DMS114 treated with DMSO at 0.1 percent for 48 hours (cell line): ENCODE measurements around the gene FBXO7.
"Not testable (repeated sequence)": the region's sequence is repeated elsewhere in the genome, so short reads cannot be mapped to it uniquely, and the experiment has no call there.

ENCODE experiments used
- DNase-seq: peaks from one replicate; lab custom pipeline; 2025; ENCODE audit not compliant: unreplicated experiment; lab: John Stamatoyannopoulos, UW

FBXO7 gene

GRCh38 chr22:32474635-32475467 is at the start of gene FBXO7:
Gene FBXO7, plus strand, starts transcription at chr22:32474811. Its CDS starts 192 bp downstream, at chr22:32475003.
- DNase-seq: peak; percentile 79

- DNase-seq: no peak
Observed at GRCh38 chr22:32426881-32427280, 47.7 kb upstream of the FBXO7 start.

DNA sequence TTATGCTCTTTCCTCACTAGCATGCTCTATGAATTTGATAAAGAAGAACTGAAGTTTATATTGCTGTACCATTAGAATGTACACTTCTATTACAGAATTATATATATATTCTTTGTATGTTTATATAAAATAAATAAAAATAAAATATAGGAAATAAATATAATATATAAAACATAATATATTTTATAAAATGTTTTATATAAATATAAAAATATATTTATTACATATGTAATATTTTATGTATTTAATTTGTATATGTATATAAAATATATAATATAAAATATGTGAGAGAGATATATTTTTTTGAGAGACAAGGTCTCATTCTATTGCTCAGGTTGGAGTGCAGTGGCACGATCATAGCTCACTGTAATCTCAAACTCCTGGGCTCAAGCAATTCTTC is 44.3 kb upstream of the FBXO7 start:
- no peak for DNase-seq

DNA sequence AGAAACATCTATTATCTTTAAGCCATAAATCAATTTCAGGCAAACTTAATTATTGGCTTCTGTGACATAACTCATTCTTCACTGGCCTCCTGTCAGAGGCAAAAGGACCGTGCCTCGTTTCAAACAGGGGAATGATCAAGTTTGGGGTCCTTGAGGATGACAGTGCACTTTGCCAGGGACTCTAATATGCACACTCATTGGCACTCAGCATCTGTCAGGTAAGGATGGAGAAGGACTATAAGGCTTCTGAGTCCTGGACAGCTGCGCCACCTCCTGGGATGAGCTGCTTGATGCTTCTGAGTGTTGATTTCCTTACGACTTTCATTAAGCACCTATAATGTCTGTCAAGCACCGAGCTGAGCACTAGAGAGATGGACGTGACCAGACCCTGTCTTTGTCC is 30.5 kb upstream of the FBXO7 start:
- peak; percentile 2 for DNase-seq

- DNase-seq: no peak
Observed at GRCh38 chr22:32446321-32446720, 28.3 kb upstream of the FBXO7 start.

- DNase-seq: no peak
Observed at GRCh38 chr22:32448980-32449379, 25.6 kb upstream of the FBXO7 start.

DNA sequence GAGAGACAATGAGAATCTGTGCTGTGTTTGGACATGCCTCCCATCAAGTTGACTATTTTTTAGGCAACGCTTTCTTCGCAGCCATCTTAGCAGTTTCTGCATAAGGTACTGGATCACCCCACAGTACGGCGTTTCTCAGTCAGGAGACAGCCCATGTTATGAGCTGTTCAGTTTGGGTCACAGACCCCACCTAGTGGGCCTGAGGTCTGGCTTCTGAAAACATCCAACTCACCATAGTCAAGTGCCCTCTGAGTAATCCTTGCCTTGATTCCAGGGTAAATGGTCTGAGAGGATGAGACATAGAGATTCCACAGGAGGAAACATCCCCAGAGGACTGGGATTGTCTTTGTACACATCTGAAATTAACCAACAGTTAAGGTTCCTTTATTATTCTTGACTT is 17.6 kb upstream of the FBXO7 start:
- DNase-seq: no peak

DNA sequence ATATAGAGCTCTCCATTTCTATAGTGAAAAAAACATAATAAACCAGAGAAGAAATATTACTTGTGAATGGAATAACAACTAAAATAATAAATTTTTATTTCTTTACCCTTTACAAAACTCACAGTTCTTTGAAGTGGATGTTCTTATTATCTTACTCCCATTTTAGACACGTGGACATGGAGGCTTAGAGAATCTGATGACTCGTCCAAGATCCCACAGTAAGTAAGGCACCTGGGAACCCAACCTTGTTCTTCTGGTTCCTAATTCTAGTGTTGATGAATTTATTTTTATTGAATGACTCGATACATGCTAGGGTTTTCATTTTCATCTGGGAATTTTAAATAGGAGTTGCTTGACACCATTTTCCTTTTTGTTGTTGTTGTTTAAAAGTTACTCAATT is 12.2 kb upstream of the FBXO7 start:
- DNase-seq: no peak

DNA sequence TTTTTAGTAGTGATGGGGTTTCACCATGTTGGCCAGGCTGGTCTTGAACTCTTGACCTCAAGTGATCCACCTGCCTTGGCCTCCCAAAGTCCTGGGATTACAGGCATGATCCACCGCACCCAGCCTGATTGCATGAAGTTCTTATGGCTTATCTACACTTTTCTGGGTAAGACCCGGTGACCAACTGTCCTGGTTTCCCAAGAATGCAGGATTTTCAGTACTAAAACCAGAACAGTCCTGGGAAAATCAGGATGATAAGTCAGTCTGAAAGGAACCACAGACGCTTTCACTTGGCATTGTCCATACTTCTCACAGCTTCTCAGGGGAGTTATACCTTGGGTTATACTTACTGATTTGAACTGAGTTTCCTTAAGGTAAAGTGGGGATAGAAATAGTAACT is 8.9 kb upstream of the FBXO7 start:
- no peak for DNase-seq

DNA sequence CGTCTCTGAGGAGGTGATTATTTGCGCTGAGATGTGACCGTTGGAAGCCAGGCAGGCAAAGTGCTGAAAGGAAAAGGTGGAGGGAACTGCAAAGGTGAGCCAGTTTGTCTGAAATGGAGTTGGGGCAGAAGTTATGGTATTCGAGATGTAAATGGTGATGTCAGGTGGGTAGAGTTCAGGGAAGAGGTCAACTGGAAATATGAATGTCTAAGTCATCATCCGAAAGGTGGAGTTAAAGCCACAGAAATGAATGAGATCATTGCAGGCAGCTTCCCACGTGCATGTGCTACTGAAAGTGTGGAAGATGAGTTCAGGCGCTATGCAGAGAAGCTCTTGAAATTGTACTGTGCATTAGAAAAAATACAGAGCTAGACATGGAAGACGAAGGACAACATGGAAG is 8.1 kb upstream of the FBXO7 start:
- no peak for DNase-seq

- DNase-seq: no peak
Observed at GRCh38 chr22:32469799-32470212, 4.8 kb upstream of the FBXO7 start.

DNA sequence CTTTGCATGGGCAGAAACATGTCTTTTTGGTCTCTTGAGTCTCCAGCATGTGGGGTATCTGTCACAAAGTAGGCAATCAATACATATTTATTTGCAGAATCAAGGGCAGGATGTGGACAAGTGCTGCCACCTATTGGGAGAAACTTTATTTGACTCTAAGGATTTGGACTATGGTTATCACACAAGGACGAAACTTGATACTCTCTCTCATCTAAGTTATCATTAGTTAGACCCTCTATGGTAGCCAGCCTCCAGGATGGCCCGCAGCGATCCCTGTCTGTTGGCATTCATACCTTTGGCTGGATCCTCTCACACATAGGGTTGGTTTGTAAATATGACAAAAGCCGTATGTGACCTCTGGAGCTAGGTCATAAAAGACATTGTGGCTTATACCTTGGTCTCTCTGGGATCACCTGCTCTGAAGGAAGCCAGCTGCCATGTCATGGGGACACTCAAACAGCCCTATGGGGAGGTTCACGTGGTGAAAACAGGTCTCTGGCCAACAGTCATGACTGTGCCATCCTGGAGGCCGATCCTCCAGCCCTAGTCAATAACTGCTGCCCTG is 1.1 kb upstream of the FBXO7 start:
- DNase-seq: peak; percentile 41

DNA sequence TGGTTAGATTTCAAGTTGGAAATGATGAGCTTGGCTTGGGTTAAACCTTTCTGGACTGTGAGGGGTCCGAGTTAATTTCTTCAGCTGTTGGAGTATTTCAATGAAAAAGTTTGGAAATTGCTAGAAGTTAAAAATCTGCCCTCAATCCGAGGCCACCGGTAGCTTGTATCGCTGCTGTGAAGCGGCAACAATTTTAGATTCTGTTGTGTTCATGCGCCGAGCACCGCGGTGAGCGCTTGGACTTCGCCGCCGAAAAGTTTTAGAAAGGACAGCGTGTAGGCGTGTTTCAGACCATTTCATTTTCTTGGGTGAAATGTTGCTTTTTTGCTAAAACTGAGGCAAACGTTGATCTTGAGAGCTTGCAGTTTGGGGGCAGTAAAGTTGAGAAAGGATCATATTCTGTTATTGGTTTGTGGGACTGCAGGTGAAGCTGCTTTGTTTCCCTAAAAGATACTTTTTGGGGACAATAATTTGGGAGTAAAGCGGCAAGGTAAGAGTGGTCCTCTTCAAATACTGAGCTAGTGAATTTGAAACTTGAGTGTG is 928 bp downstream of the FBXO7 start:
- no peak for DNase-seq

DNA sequence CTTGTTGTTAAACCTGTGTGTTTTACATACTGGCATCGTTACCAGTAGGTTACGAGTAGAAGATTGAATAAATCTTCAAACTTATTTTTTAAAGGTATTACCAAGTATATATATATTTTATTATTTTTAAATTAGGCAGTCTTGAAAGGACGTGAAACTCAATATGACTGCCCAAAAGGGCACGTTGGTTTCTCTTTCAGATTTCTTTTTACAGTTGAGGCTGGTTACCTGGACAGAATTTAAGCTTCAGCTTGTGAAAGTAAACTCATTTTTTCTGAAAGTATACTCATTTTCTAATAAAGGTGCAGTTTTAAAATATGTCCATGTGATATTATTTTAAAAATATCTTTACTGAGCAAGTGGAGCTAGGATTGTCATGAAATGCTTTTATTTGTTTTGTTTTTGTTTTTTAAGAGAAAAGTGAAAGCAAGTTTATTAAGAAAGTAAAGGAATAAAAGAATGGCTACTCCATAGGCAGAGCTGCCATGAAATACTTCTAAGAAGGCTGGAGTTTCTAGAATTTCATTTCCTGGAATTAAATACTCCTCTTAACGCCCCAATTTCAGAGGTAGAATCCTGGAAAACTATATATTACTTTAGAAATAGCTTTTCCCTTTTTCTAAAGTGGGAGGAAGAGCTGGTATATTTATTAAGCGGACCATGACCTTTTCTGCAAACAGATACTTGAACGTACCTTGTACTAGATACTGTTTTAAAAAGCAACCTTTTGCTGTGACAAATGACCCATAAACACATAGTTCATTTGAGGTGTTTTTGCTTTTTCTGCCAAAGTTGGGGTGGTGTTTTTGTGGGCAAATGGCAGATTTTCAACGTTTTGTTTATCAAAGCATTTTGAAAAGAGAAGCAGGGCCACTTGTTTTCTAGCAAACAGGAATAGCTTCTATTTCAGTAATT is 1.9 kb downstream of the FBXO7 start:
- DNase-seq: no peak

- DNase-seq: no peak
Observed at GRCh38 chr22:32477596-32477995, 3.0 kb downstream of the FBXO7 start.

GRCh38 chr22:32478552-32478951 is 3.9 kb downstream of the FBXO7 start:
- not testable (repeated sequence) for DNase-seq

- DNase-seq: no peak
Observed at GRCh38 chr22:32478994-32479393, 4.4 kb downstream of the FBXO7 start.

GRCh38 chr22:32480238-32480637 is 5.6 kb downstream of the FBXO7 start:
- DNase-seq: no peak

GRCh38 chr22:32482708-32483107 is 8.1 kb downstream of the FBXO7 start:
- no peak for DNase-seq

DNA sequence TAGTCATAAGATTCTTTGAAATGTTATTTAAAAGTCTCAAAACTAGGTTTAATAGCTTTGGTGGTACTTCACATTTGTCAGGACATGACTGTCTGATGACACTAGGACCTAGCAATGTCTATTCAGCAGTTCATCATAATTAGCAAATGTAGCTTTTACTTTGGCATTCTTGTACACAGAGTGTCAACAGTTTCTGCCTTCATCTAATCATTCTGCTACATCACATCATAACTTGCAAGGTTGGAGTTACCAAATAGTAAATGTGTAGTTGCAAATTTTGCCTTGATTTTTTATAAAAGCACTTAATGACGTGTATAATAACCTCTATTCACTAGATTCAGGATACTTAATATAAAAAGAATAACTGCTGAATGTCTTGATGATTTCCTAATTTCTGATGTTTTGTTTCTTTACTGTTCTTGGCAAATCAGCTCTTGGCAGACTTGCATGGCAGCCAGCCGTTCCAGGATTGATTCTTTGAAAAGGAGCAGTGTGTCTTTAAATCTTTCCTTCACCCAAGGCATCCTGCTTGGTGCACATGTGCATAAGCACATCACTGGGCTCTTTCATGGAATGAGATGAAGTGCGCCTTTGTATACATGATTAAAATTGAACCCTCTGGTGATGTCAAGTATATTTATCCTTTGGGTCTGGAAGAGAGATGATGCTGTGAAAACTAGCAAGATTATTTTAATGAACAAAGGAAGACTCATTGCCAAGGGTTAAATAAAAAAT is 12.2 kb downstream of the FBXO7 start:
- DNase-seq: no peak

DNA sequence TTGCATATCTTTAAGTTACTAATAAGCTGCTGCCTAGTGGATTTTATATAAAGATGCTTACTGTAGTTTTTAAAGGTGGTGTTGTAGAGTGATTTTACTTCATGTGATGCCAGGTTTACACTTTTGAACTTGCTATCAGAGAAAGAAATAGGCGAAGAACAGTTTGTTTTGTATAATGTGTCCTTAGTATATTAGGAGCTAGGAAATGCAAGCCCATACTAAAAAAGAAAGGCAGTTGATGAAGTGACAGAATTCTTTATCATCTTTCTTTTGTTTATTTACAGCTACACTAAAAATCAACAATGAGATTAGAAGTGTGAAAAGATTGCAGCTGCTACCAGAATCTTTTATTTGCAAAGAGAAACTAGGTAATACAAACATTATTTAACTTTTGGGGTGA is 12.8 kb downstream of the FBXO7 start:
- no peak for DNase-seq
